PC-3 (cell line): ENCODE results near the gene OBSL1.

Experiments
- CTCF ChIP-seq: fragments of 300-600 bp; sonication (generic); conservative IDR thresholded peaks from 2 replicates; pipeline ENCODE4 v1.5.1; 2017; ENCODE audit warnings: antibody characterized with exemption, low read depth, mild to moderate bottlenecking, low read length
- EZH2 ChIP-seq: fragments of 300-600 bp; sonication (generic); IDR thresholded peaks from one replicate; pipeline ENCODE4 v1.6.1; 2017; ENCODE audit warnings: antibody characterized with exemption, mild to moderate bottlenecking, low read length; ENCODE audit not compliant: unreplicated experiment
- EZH2phosphoT487 ChIP-seq: fragments of 300-600 bp; sonication (generic); IDR thresholded peaks from 2 replicates; pipeline ENCODE4 v1.6.1; 2018; ENCODE audit warnings: mild to moderate bottlenecking, antibody characterized with exemption, low read length, borderline replicate concordance

DNA sequence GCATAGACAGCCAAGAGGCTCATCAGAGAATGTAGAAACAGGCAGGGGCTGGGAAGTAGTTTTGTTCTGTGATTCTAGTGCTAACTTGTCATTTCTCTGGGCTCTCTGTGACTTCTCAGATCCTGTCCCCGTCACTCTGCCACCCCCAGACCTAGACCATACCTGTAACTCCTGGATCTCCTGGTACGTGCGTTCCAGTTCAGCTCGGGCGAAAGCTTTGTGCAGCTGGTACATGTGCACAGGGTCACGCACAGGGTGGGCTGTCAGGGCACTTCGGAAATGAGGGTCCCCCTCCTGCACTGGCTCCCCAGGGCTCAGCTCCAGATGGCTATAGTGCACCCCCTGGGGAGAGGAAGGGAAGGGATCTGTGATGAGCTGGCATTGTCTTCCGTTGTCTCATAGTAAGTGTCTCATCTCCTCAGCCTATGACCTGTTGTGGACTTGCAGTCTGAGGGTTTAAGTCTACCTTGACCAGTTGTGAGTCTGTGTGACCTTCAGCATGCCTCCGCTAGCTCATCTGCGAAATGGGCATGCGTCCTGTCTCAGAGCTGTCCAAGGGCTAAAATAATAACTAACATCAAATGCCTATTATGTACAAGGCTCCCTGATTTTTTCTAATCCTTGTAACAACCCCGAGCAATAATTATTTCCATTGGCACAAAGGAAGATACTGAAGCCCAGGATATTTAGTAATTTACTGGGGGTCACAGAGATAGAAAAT lies 30.4 kb downstream of the OBSL1 start:
- TF ChIP-seq CTCF = no peak
- no peak for TF ChIP-seq EZH2
- no peak for TF ChIP-seq EZH2phosphoT487
